ENCODE results near the gene POTEE. TPM values are rescaled to one million over a fixed set of nuclear protein-coding genes. Genes with fewer than 3 reads are reported as not detected.
"Not testable (repeated sequence)": the region's sequence is repeated elsewhere in the genome, so short reads cannot be mapped to it uniquely, and the experiment has no call there.

The POTEE gene
- total and polyA plus RNA-seq, 3 donors from 2014 or later, result 6.5 to 127 (median 67.6) TPM

DNA sequence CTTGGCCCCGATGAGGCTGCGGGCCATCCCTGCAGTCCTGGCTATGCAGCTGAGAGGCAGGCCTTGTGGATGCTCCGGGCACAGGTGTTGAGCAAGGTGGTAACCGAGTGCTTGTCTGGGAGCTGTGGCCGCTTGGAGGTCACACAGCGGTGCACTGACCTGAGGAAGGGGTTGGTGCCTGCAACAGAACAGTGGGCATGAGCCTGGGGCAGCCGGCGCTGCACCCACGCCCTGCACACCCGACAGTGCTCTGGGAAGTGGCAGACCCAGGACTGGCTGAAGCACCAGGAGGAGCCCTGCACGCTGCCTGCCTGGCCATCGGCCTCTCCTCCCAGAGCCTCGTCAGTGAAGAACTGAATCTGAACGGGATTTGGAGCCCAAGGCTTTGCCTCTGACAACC is 8.2 kb upstream of the POTEE start:
- no peak overlapping the region for H3K4me3 ChIP-seq
- H3K9me3 ChIP-seq, result no peaks in the 10 kb centered on the region
- no peak for DNase-seq
- TF ChIP-seq POLR2A (IDR thresholded peaks at IDR 0.05), result no peak
- TF ChIP-seq CTCF (IDR thresholded peaks at IDR 0.05), result no peak
- WGBS, 2 donors, result 90 to 98% methylated on average over 9 to 14 of the region's 14 CpGs
- H3K27me3 ChIP-seq, result no peaks in the 10 kb centered on the region
- no peak overlapping the region for H3K27ac ChIP-seq
- intact Hi-C loops (cut with DNase I; ENCODE audit: low total_unique reads), result no loop called here
- no peaks in the 10 kb centered on the region for H3K4me1 ChIP-seq
- no peaks in the 10 kb centered on the region for H3K36me3 ChIP-seq (ENCODE audit: low read depth, missing control alignments)

GRCh38 chr2:131207839-131208238 is 1.5 kb upstream of the POTEE start:
- H3K4me3 ChIP-seq; H3K27me3 ChIP-seq; intact Hi-C loops (cut with DNase I; ENCODE audit: low total_unique reads); DNase-seq; H3K27ac ChIP-seq; H3K9me3 ChIP-seq; H3K4me1 ChIP-seq; H3K36me3 ChIP-seq (ENCODE audit: low read depth, missing control alignments): not testable (repeated sequence)
- WGBS, 2 donors, result 67 to 68% methylated on average over 7 to 8 of the region's 9 CpGs

GRCh38 chr2:131209773-131210104 is 403 bp downstream of the POTEE start:
- WGBS, 2 donors, result 78% methylated on average over 10 of the region's 14 CpGs; no CpG with 5 or more reads in 1 of the 2 donors
- intact Hi-C loops (cut with DNase I; ENCODE audit: low total_unique reads), result not testable (repeated sequence)

DNA sequence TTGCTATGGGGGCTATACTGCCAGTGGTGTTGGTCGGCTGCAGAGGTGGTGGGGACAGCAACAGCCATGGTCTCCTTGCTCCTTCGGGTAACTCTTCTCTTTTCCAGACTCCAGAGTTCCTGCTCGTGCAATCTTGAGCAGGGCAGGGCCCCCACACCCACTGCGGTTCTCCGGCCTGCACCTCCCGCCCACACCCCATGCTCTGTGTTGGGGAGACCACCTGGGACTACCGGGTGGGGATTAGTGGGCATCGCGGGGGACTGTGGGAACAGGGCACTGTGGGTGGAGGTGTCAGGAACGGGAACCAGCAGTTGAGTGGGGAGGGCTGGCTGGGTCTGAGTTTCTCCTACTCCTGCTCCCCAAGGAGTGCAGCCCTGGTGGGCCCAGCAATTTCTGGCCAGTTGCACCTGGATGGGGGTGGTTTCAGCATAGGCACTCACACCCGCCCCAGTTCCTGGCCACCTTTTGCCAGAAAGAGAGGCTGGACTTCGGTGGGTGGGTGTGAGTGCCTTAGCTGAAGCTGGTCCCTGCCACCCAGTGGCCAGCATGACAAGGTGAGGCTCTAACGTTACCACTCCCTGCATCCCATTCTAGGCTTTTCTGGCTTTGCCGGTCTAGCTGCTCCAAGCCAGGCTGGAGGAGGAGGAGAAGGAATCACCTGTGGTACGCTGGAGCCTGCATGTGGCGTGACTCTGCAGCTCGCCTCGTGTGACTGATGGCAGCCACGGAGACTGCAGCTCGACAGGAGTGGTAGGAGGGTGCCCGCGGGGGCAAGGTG is 1.3 kb downstream of the POTEE start:
- H3K4me3 ChIP-seq; DNase-seq; H3K9me3 ChIP-seq; H3K4me1 ChIP-seq; H3K27me3 ChIP-seq; H3K27ac ChIP-seq; intact Hi-C loops (cut with DNase I; ENCODE audit: low total_unique reads); H3K36me3 ChIP-seq (ENCODE audit: low read depth, missing control alignments): not testable (repeated sequence)
- 68 to 86% methylated on average over 4 to 11 of the region's 22 CpGs for WGBS, 2 donors

More at GRCh38 chr2:131209773-131210104, 403 bp downstream of the POTEE start:
- H3K27ac ChIP-seq; H3K27me3 ChIP-seq; H3K4me1 ChIP-seq; H3K9me3 ChIP-seq; H3K36me3 ChIP-seq (ENCODE audit: low read depth, missing control alignments); DNase-seq: not testable (repeated sequence)
- peak overlapping the region; percentile 12 to 34 for H3K4me3 ChIP-seq

- H3K4me3 ChIP-seq; intact Hi-C loops (cut with DNase I; ENCODE audit: low total_unique reads): not testable (repeated sequence)
These were observed 8.1 kb downstream of the POTEE start for GRCh38 chr2:131217238-131217986.

DNA sequence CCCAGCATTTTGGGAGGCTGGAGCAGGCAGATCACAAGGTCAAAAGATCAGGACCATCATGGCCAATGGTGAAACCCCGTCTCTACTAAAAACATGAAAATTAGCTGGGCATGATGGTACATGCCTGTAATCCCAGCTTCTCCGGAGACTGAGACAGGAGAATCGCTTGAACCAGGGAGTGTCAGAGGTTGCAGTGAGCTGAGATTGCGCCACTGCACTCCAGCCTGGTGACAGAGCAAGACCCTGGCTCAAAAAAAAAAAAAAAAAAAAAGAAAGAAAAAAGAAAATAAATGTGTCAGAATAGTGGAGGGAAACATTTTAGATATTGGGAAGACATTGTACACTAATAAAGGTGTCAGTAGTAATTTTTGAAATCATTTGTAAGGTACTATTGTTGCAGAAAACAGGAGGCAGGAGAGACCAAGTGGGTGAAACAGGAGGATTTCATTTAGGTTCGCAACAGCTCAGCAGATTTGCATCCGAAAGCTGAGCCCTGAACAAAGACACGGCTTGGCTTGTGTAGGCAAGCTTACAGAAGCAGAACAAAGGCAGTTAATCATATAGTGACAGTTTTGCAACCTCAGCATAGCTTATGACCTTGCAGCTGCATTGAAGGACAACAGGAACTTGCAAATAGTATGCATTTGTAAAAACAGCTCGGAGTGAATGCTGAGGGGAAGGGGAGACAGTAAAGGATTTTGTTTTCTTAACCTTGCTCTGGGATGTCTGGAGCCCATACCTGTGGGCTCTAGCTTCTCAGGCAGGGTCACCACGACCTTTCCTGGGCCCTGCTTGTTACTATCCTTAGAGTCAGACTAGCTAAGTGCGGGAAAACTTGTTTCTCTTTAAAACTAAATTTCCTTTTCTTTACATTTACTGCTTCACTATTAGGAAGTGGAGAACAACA is 26.5 kb downstream of the POTEE start:
- H3K27me3 ChIP-seq; H3K27ac ChIP-seq; H3K36me3 ChIP-seq (ENCODE audit: low read depth, missing control alignments); H3K9me3 ChIP-seq; intact Hi-C loops (cut with DNase I; ENCODE audit: low total_unique reads); H3K4me1 ChIP-seq; DNase-seq; H3K4me3 ChIP-seq: not testable (repeated sequence)
- WGBS, 2 donors, result 40 to 44% methylated on average over 7 of the region's 10 CpGs

More at GRCh38 chr2:131217238-131217986, 8.1 kb downstream of the POTEE start:
- WGBS, 2 donors, result 83 to 100% methylated on average over 1 to 10 of the region's 60 CpGs
- DNase-seq; H3K9me3 ChIP-seq; H3K27ac ChIP-seq; H3K27me3 ChIP-seq; H3K36me3 ChIP-seq (ENCODE audit: low read depth, missing control alignments); H3K4me1 ChIP-seq: not testable (repeated sequence)

Small RNA genes lying within 50 kb of the gene (small RNA-seq; reads per million reads assigned to genes)
- gene AC009477.1 (0 reads per million in 2 donors), gene RNU6-127P (0 reads per million in 2 donors)

Other genes starting within 250 kb of the POTEE start
- gene FAM168B, start 116.1 kb upstream of the POTEE start, total RNA-seq, result 100 to 1,000 TPM; 120 to 165 TPM
- gene FAM168B, start 116.1 kb upstream of the POTEE start, polyA plus RNA-seq (ENCODE audit: insufficient read depth, low read depth, low replicate concordance), result 76.3 TPM
- gene PLEKHB2, start 104.2 kb upstream of the POTEE start, total RNA-seq, result 100 to 1,000 TPM; 109 to 126 TPM
- gene PLEKHB2, start 104.2 kb upstream of the POTEE start, polyA plus RNA-seq (ENCODE audit: insufficient read depth, low read depth, low replicate concordance), result 86.5 TPM
- gene RAB6D, start 154.6 kb downstream of the POTEE start, total RNA-seq, result 1 to 10 TPM; 1.7 to 2.5 TPM
- gene RAB6D, start 154.6 kb downstream of the POTEE start, polyA plus RNA-seq (ENCODE audit: insufficient read depth, low read depth, low replicate concordance), result 1.3 TPM

Data from testis (tissue), 3 donors.